ENCODE measurements around the gene PUM2. TPM values are rescaled to one million over a fixed set of nuclear protein-coding genes. Genes with fewer than 3 reads are reported as not detected.
"Not testable (repeated sequence)": the region's sequence is repeated elsewhere in the genome, so short reads cannot be mapped to it uniquely, and the experiment has no call there.

The PUM2 gene
- total RNA-seq, 1 donor from 2014 or later, result 55.0 TPM

- not testable (repeated sequence) for DNase-seq (ENCODE audit: extremely low read depth, low read depth, low spot score)
Observed at GRCh38 chr2:20240291-20240690, 110.4 kb downstream of the PUM2 start.

- no peak for DNase-seq (ENCODE audit: extremely low read depth, low read depth, low spot score)
Observed at GRCh38 chr2:20236496-20236895, 114.1 kb downstream of the PUM2 start.

GRCh38 chr2:20235655-20236305 lies 114.9 kb downstream of the PUM2 start:
- no peak for DNase-seq (ENCODE audit: extremely low read depth, low read depth, low spot score)

GRCh38 chr2:20234597-20234996 lies 116.0 kb downstream of the PUM2 start:
- DNase-seq (ENCODE audit: extremely low read depth, low read depth, low spot score), result not testable (repeated sequence)

- DNase-seq (ENCODE audit: extremely low read depth, low read depth, low spot score), result no peak
Observed at GRCh38 chr2:20232837-20233207, 117.8 kb downstream of the PUM2 start.

GRCh38 chr2:20231598-20232026 lies 119.0 kb downstream of the PUM2 start:
- DNase-seq (ENCODE audit: extremely low read depth, low read depth, low spot score), result no peak

GRCh38 chr2:20231159-20231558 lies 119.5 kb downstream of the PUM2 start:
- DNase-seq (ENCODE audit: extremely low read depth, low read depth, low spot score), result no peak

GRCh38 chr2:20230114-20230425 lies 120.6 kb downstream of the PUM2 start:
- no peak for DNase-seq (ENCODE audit: extremely low read depth, low read depth, low spot score)

GRCh38 chr2:20229322-20230113 lies 121.1 kb downstream of the PUM2 start:
- DNase-seq (ENCODE audit: extremely low read depth, low read depth, low spot score), result no peak

GRCh38 chr2:20227894-20228505 lies 122.6 kb downstream of the PUM2 start:
- no peak for DNase-seq (ENCODE audit: extremely low read depth, low read depth, low spot score)

GRCh38 chr2:20226152-20226545 lies 124.5 kb downstream of the PUM2 start:
- DNase-seq (ENCODE audit: extremely low read depth, low read depth, low spot score), result no peak

GRCh38 chr2:20225294-20226151 lies 125.1 kb downstream of the PUM2 start:
- DNase-seq (ENCODE audit: extremely low read depth, low read depth, low spot score), result no peak

- no peak for DNase-seq (ENCODE audit: extremely low read depth, low read depth, low spot score)
Observed at GRCh38 chr2:20224716-20225293, 125.8 kb downstream of the PUM2 start, which contains the start of gene SDC1. TSS of gene SDC1 (minus strand) at chr2:20225130. CDS start at chr2:20224867, 263 bp downstream.

GRCh38 chr2:20224164-20224715 lies 126.4 kb downstream of the PUM2 start:
- no peak for DNase-seq (ENCODE audit: extremely low read depth, low read depth, low spot score)

- no peak for DNase-seq (ENCODE audit: extremely low read depth, low read depth, low spot score)
Observed at GRCh38 chr2:20223407-20224163, 127.1 kb downstream of the PUM2 start.

GRCh38 chr2:20222769-20223406 lies 127.8 kb downstream of the PUM2 start:
- no peak for DNase-seq (ENCODE audit: extremely low read depth, low read depth, low spot score)

- DNase-seq (ENCODE audit: extremely low read depth, low read depth, low spot score), result no peak
Observed at GRCh38 chr2:20222014-20222768, 128.5 kb downstream of the PUM2 start.

GRCh38 chr2:20221555-20221973 lies 129.1 kb downstream of the PUM2 start:
- DNase-seq (ENCODE audit: extremely low read depth, low read depth, low spot score), result no peak

All from glomerular endothelial cell (primary cell).